ENCODE results near the gene RND3.

The RND3 gene

GRCh38 chr2:150441784-150442183, 45.7 kb downstream of the RND3 start:
- no peak for DNase-seq (ENCODE audit: low read depth in 3 of 3)

- DNase-seq (ENCODE audit: low read depth in 3 of 3), result no peak
Observed at GRCh38 chr2:150441226-150441625, 46.2 kb downstream of the RND3 start.

- DNase-seq (ENCODE audit: low read depth in 3 of 3), result no peak
Observed at GRCh38 chr2:150438654-150439053, 48.8 kb downstream of the RND3 start.

- DNase-seq (ENCODE audit: low read depth in 3 of 3), result no peak
Observed at GRCh38 chr2:150438041-150438440, 49.4 kb downstream of the RND3 start.

- DNase-seq (ENCODE audit: low read depth in 3 of 3), result no peak
Observed at GRCh38 chr2:150432312-150432625, 55.2 kb downstream of the RND3 start.

- no peak for DNase-seq (ENCODE audit: low read depth in 3 of 3)
Observed at GRCh38 chr2:150431561-150432311, 55.7 kb downstream of the RND3 start.

- no peak for DNase-seq (ENCODE audit: low read depth in 3 of 3)
Observed at GRCh38 chr2:150429384-150429961, 58.0 kb downstream of the RND3 start.

- no peak for DNase-seq (ENCODE audit: low read depth in 3 of 3)
Observed at GRCh38 chr2:150428641-150429040, 58.8 kb downstream of the RND3 start.

- DNase-seq (ENCODE audit: low read depth in 3 of 3), result no peak
Observed at GRCh38 chr2:150427298-150427697, 60.2 kb downstream of the RND3 start.

GRCh38 chr2:150426724-150427123, 60.7 kb downstream of the RND3 start:
- no peak for DNase-seq (ENCODE audit: low read depth in 3 of 3)

- no peak for DNase-seq (ENCODE audit: low read depth in 3 of 3)
Observed at GRCh38 chr2:150426315-150426714, 61.2 kb downstream of the RND3 start.

- DNase-seq (ENCODE audit: low read depth in 3 of 3), result no peak
Observed at GRCh38 chr2:150425121-150425955, 62.1 kb downstream of the RND3 start.

- DNase-seq (ENCODE audit: low read depth in 3 of 3), result no peak
Observed at GRCh38 chr2:150424406-150424805, 63.1 kb downstream of the RND3 start.

GRCh38 chr2:150421126-150421651, 66.3 kb downstream of the RND3 start:
- DNase-seq (ENCODE audit: low read depth in 3 of 3), result no peak

GRCh38 chr2:150418916-150419315, 68.6 kb downstream of the RND3 start:
- DNase-seq (ENCODE audit: low read depth in 3 of 3), result no peak

Measured in stimulated activated CD4-positive, alpha-beta T cell treated with anti-CD3 and anti-CD28 coated beads, TNF-alpha, amount 100 ng/mL, for 24 hours (primary cell).